ENCODE measurements around the gene TTYH1. TPM values are rescaled to one million over a fixed set of nuclear protein-coding genes. Genes with fewer than 3 reads are reported as not detected.

TTYH1 gene
- polyA plus RNA-seq, 4 donors = 2.1 to 12.1 (median 8.7) TPM

DNA sequence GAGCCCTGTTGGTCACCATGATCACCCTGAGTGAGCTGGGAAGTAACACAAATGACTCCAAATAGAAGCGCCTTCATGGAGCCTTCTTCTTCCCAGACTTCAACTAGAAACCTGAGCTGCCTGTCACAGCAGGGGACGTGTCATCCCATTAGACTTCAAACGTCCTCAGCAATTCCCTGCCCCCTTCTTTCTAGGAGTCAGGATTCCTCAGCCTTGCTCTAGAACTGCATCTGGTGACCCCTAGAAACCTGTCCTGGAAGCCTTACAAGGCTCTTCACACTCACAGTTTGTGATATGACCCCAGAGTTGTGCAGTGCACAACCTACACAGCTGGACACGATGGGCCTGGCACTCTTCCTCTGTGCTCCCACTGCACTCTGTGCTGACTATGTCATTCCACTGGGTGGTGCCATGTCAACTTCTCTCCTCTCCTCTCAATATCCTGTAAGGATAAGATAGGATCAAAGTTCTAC lies 23.6 kb upstream of the TTYH1 start:
- DNase-seq (ENCODE audit: low read depth in 4 of 4, low spot score in 3 of 4) = no peak

DNA sequence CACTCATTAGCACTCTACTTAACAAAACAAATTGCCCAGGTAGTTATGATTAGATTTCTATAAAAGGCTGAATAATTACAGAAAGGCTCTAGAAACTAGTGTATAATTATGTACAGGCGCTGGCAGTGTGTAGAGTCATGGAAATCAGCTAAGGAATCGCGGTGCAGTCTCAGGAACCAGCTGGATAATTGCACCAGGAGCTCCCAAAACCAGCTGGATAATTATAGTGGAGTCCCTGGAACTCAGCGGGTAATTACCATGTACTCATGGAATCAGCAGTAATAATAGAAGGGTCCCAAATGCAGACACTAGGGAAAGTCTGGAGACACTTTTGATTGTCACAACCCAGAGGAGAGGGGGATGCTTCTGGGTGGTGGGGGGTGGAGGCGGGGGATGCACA lies 23.2 kb upstream of the TTYH1 start:
- no peak for DNase-seq (ENCODE audit: low read depth in 4 of 4, low spot score in 3 of 4)

- DNase-seq (ENCODE audit: low read depth in 4 of 4, low spot score in 3 of 4) = no peak
Measured at GRCh38 chr19:54393381-54393780, 21.9 kb upstream of the TTYH1 start.

GRCh38 chr19:54395685-54396084 lies 19.6 kb upstream of the TTYH1 start:
- no peak for DNase-seq (ENCODE audit: low read depth in 4 of 4, low spot score in 3 of 4)

GRCh38 chr19:54399189-54399588 lies 16.1 kb upstream of the TTYH1 start:
- DNase-seq (ENCODE audit: low read depth in 4 of 4, low spot score in 3 of 4) = no peak

GRCh38 chr19:54400913-54401312 lies 14.4 kb upstream of the TTYH1 start:
- DNase-seq (ENCODE audit: low read depth in 4 of 4, low spot score in 3 of 4) = no peak

DNA sequence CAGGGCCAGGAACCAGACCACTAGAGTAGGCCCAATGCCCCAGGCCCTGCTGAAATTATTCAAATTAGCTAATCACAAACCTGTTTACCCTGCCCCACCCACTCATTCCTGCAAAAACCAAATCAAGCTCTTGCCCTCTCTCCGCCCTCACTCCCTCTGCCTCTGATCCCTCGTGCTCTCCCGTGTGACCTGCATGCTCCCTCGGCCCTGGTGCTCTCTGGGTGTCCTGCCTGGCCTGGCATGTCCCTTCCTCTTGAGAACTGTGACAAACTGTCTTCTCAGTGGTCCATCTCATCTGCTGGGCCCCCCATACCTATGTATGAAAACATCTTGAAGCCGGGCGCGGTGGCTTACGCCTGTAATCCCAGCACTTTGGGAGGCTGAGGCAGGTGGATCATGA lies 12.2 kb upstream of the TTYH1 start:
- DNase-seq (ENCODE audit: low read depth in 4 of 4, low spot score in 3 of 4) = no peak

DNA sequence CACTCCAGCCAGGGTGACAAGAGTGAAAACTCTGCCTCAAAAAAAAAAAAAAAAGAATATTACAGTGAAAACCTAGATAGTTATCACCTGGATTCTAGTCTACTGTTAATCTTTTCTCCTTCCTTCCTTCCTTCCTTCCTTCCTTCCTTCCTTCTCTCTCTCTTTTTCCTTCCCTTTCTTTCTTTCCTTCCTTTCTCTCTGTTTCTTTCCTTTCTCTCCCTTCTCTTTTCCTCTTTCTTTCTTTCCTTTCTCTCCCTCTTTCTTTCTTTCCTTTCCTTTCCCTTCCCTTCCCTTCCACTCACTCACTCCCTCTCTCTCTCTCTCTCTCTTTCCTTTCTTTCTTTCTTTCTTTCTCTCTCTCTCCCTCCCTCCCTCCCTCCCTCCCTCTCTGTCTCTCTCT lies 9.6 kb upstream of the TTYH1 start:
- DNase-seq (ENCODE audit: low read depth in 4 of 4, low spot score in 3 of 4) = no peak

GRCh38 chr19:54407780-54408179 lies 7.5 kb upstream of the TTYH1 start:
- DNase-seq (ENCODE audit: low read depth in 4 of 4, low spot score in 3 of 4) = no peak

- no peak for DNase-seq (ENCODE audit: low read depth in 4 of 4, low spot score in 3 of 4)
Measured at GRCh38 chr19:54408456-54409026, 6.7 kb upstream of the TTYH1 start.

DNA sequence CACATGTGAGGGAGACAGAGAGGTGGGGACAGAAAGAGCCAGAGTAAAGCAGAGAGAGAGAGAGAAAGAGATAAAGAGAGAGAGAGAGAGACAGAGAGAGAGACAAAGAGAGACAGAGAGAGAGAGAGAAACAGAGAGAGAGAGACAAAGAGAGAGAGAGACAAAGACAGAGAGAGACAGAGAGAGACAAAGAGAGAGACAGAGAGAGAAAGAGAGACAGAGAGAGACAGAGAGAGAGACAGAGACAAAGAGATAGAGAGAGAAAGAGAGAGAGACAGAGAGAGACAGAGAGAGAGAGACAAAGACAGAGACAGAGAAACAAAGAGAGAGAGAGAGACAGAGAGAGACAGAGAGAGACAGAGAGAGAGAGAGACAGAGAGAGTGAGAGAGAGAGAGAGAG lies 4.2 kb upstream of the TTYH1 start:
- DNase-seq (ENCODE audit: low read depth in 4 of 4, low spot score in 3 of 4) = no peak

DNA sequence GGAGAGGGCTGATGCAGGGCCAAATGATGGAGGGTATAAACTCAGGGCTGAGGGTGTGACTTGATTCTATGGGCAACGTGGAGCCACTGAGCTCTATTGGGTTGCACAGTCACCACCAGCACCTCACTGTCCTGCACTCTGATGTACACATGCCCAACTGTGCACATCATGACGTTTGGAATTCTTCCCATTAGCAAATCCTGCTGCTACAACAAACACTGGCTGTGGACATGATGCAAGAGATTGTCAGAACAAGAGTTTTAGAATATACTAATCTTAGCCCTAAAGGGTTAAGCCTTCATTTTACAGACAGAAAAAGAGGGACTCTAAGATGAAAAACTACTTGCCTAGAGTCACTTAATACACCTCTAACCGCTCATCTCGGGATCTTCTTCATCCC lies 2.4 kb upstream of the TTYH1 start:
- no peak for DNase-seq (ENCODE audit: low read depth in 4 of 4, low spot score in 3 of 4)

DNA sequence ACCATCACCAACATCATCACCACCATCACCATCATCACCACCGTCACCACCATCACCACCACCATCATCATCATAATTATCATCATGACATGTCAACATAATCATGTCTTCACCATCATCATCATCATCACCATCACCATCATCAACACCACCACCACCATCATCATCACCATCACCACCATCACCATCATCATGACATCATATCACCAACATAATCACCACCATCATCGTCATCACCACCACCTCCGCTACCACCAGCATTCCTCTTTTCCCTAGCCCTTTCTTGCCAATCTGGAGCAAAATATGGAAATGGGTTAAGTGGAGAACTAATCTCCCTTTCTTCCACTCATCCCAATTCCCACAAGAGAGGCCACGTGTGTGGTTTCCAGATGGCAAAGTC lies 1.1 kb upstream of the TTYH1 start:
- no peak for DNase-seq (ENCODE audit: low read depth in 4 of 4, low spot score in 3 of 4)

DNA sequence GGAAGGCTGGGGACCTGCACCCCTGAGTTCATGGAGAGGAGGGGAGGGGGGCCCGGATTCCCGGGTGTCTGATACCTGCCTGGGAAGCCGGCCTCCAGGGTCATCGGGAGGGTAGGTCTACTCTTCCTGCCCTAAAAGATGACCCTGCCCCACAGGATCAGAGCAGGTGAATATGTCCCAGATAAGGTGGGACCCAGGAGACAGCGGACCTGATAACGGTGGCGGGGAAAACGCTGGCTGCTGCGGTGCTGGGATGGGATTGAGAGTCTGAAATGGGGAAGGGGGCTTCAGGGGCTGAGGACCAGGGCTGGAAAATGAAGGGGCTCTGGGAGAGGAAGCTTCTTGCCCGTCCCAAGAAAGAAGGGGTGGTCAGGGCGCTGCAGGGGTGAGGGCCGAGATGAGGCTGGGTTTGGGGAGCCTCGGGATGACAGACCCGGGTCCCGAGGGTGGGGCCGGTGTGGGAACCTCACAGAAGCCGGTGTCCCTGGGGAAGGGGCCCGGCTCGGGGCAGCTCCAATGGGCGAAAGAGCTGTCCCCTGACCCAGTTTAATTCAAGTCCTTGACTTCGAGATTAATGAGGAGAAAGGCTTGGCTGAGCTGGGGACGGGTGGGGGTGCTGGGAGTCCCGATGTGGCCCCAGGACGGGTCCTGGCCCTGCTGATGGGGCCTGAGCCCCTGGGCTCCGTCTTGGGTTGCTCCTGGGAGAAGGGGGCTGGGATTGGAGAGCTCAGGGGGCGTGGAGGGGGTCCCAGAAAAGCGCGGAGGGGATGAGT lies 823 bp downstream of the TTYH1 start:
- no peak for DNase-seq (ENCODE audit: low read depth in 4 of 4, low spot score in 3 of 4)

- DNase-seq (ENCODE audit: low read depth in 4 of 4, low spot score in 3 of 4) = no peak
Measured at GRCh38 chr19:54416695-54417491, 1.6 kb downstream of the TTYH1 start.

- no peak for DNase-seq (ENCODE audit: low read depth in 4 of 4, low spot score in 3 of 4)
Measured at GRCh38 chr19:54418030-54418929, 3.0 kb downstream of the TTYH1 start.

- no peak for DNase-seq (ENCODE audit: low read depth in 4 of 4, low spot score in 3 of 4)
Measured at GRCh38 chr19:54418930-54419800, 3.9 kb downstream of the TTYH1 start.

DNA sequence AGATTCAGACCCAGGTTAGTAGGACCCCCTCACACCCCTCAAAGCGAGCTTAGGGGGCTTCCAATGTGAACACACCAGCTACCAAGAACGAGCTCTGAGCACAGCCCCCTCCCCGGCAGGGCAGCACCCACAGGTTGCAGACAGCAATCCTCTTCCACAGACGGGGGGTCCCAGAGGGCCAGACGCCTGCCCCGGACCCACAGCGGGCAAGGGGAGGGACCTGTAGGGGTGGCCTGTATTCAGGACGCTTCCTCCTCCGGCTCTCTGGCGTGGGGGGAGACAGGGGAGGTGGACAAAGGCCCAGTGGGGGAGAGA lies 4.8 kb downstream of the TTYH1 start:
- no peak for DNase-seq (ENCODE audit: low read depth in 4 of 4, low spot score in 3 of 4)

GRCh38 chr19:54420383-54421168 lies 5.3 kb downstream of the TTYH1 start:
- DNase-seq (ENCODE audit: low read depth in 4 of 4, low spot score in 3 of 4) = no peak

Measured in left renal pelvis (tissue), 4 donors.